Stimulated activated memory B cell treated with anti-CD40 and anti-IgM and Interleukin-4, amounts not matched to agents 10 μg/mL and 1 μg/mL and 100 μg/mL, for 72 hours (primary cell): ENCODE results near the gene KIAA0232.
A peak's percentile ranks its signal among the peaks of the same experiment; 100 is the strongest.
"Not testable (repeated sequence)": the region's sequence is repeated elsewhere in the genome, so short reads cannot be mapped to it uniquely, and the experiment has no call there.

Experiments used
- ATAC-seq: fragments of 150-1000 bp; cut with Tn5 transposase; 2 replicates; pipeline ENCODE4 v1.10.0; 2021
- H3K27ac Mint-ChIP-seq: one replicate; pipeline ENCODE4 v1.8.0; 2022; ENCODE audit warnings: mild to moderate bottlenecking, mixed read lengths
- H3K27me3 Mint-ChIP-seq: one replicate; pipeline ENCODE4 v1.8.0; 2022; ENCODE audit warnings: mixed read lengths
- H3K36me3 Mint-ChIP-seq: one replicate; pipeline ENCODE4 v1.8.0; 2022; ENCODE audit warnings: mixed read lengths
- H3K4me1 Mint-ChIP-seq: one replicate; pipeline ENCODE4 v1.8.0; 2022; ENCODE audit warnings: mixed read lengths
- H3K4me3 Mint-ChIP-seq: one replicate; pipeline ENCODE4 v1.8.0; 2022; ENCODE audit warnings: mild to moderate bottlenecking, moderate library complexity, mixed read lengths
- H3K9me3 Mint-ChIP-seq: one replicate; pipeline ENCODE4 v1.8.0; 2022; ENCODE audit warnings: mixed read lengths

KIAA0232 gene

DNA sequence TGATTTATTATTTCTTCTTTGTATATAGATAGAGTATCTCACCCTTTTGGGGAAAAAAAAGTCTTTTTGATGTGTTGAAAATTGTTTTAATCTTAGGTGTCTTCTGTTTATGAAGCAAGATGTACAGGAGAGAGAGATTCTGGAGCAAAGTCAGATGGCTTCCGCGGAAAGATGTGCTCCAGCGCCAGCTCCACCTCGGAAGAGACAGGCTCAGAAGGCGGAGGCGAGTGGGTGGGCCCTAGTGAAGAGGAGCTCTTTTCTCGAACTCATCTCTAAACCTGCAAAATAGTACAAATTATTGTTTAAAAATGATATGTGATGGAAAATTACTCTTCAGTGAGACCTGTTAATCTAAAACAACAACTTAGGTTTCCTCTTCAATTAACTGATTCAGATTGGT, 98.2 kb downstream of the KIAA0232 start:
- Mint-ChIP-seq H3K4me1 (peaks cover 5% of the 10 kb centered on the region), H3K27me3 (no peaks in the 10 kb centered on the region), H3K4me3 (no peak overlapping the region), H3K36me3 (peaks cover 54% of the 10 kb centered on the region), H3K9me3 (no peaks in the 10 kb centered on the region), H3K27ac (no peak overlapping the region)
- no peak for ATAC-seq

DNA sequence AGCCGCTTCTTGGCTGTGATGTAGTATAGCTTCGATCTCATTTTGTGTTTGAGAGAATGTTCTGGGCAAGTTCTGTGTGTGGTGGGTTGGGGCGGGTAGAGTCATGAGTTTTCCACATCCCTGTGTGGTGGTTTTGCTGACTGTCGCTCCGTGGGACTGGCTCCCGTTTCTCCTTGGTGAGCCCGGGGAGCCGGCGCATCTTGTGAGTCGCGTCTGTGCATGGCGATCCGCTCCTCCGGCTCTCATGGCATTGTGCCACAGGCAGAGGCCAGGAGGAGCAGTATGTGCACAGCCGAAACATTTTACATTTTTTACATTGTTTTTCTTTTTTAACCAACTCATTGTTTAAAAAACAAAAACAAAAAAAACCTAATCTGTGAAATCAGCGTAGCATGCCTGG, 99.4 kb downstream of the KIAA0232 start:
- Mint-ChIP-seq H3K4me1 (no peaks in the 10 kb centered on the region), H3K9me3 (no peaks in the 10 kb centered on the region), H3K4me3 (no peak overlapping the region), H3K27me3 (no peaks in the 10 kb centered on the region), H3K27ac (no peak overlapping the region), H3K36me3 (peaks cover 42% of the 10 kb centered on the region)
- no peak for ATAC-seq

DNA sequence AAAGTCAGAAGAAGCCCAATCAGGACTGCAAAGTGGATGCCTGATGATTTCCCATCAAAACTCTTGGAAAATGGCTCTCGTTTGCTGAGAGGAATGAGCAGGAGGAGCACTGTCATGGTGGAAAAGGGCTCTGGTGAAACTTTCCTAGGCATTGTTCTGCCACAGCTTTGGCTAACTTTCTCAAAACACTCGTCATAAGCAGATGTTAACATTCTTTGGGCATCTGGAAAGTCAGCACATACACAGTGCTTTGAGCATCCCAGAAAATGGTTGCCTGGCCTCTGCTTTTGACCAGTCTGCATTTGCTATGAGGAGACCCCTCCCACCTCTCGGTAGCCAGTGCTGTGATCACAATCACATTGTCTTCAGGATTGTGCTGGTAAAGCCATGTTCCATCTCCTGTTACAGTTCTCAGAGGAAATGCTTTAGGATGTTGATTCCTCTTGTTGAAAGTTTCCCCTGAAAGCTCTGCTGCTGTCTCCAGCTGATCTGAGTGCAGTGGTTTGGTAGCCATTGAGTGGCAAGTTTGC, 101.9 kb downstream of the KIAA0232 start:
- Mint-ChIP-seq H3K4me1 (no peaks in the 10 kb centered on the region), H3K36me3 (peaks cover 24% of the 10 kb centered on the region), H3K4me3 (no peak overlapping the region), H3K27ac (no peak overlapping the region), H3K9me3 (no peaks in the 10 kb centered on the region), H3K27me3 (no peaks in the 10 kb centered on the region)
- ATAC-seq, result no peak

DNA sequence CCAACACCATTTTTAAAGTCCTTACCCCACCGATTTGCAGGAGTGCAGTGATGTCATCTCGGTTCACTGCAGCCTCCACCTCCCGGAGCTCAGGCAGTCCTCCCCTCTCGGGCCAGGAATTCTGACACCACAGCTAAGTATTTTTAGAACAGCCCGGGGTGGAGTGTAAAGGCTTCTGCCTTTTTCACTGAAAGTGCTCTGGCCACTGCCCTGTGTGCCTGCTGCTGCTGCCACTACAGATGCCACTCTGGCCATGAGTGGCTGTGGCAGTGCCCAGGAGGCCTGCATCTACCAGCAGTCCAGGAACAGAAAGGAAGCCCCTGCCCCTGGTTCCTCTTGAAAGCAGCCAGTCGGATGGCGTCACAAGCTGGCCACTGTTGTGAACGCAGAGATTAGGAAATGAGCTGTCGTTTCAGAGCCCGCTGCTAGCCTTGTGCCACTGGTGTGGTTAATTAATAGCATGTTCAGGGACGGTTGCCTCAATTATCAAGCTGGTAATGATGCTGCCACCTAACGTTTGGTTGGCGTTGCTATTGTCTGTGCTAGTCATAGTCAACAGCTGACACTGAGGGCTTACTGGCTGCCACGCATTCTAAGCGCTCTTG, 103.5 kb downstream of the KIAA0232 start:
- H3K9me3 Mint-ChIP-seq, result peaks cover 3% of the 10 kb centered on the region
- no peaks in the 10 kb centered on the region for H3K4me1 Mint-ChIP-seq
- H3K27me3 Mint-ChIP-seq, result no peaks in the 10 kb centered on the region
- ATAC-seq, result peak; percentile 56
- H3K4me3 Mint-ChIP-seq, result no peak overlapping the region
- H3K27ac Mint-ChIP-seq, result no peak overlapping the region
- peaks cover 13% of the 10 kb centered on the region for H3K36me3 Mint-ChIP-seq

DNA sequence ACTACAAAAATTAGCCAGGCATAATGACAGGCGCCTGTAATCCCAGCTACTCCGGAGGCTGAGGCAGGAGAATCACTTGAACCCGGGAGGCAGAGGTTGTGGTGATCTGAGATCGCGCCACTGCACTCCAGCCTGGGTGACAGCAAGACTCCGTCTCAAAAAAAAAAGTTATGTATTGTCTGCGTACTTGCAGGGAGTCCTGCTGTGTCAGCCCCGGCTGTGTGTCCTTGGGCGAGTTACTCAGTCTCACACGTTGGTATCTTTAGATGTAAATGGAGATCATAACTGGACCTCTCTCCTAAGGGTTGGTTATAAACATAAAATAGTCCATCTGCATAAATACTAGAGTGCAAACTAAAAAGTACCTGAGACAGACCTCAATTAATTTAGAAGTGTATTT, 104.4 kb downstream of the KIAA0232 start:
- Mint-ChIP-seq H3K4me3 (no peak overlapping the region), H3K9me3 (peaks cover 3% of the 10 kb centered on the region), H3K4me1 (peaks cover under 1% of the 10 kb centered on the region), H3K36me3 (peaks cover 7% of the 10 kb centered on the region), H3K27me3 (no peaks in the 10 kb centered on the region), H3K27ac (no peak overlapping the region)
- ATAC-seq, result no peak

DNA sequence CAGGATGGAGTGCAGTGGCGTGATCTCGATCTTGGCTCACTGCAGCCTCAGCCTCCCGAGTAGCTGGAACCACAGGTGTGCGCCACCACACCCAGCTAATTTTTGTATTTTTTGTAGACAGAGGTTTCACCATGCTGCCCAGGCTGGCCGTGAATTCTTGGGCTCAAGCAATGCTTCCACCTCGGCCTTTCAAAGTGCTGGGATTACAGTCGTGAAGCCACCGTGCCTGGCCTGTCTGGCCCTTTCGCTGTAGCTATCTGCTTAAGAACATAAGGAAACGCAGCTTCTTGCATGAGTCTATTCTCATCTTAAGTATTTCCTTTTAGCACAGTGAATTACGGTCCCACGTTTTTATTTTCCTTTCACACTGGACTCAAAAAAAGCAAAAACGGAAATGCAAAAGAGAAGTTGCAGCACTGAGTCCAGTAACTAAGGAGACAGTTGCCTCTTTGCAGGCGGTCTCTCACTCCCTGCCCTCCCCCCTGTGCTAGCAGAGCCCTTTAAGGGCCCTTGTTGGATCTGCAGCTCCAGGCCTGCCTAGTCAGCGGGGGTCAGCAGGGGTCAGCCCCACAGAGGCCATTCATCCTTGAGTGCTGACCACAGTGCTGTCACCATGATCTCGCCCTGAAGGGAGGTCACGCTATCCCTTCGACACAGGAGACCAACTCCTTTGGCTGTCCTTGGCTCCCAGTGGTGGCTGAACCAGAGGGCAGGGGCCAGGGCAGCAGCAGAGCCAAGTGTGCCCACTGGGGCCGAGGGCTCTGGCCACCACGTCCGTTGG, 105.3 kb downstream of the KIAA0232 start:
- H3K4me1 Mint-ChIP-seq, result peaks cover 4% of the 10 kb centered on the region
- H3K4me3 Mint-ChIP-seq, result no peak overlapping the region
- H3K27me3 Mint-ChIP-seq, result no peaks in the 10 kb centered on the region
- no peak for ATAC-seq
- H3K36me3 Mint-ChIP-seq, result peaks cover 2% of the 10 kb centered on the region
- no peak overlapping the region for H3K27ac Mint-ChIP-seq
- peaks cover 3% of the 10 kb centered on the region for H3K9me3 Mint-ChIP-seq

DNA sequence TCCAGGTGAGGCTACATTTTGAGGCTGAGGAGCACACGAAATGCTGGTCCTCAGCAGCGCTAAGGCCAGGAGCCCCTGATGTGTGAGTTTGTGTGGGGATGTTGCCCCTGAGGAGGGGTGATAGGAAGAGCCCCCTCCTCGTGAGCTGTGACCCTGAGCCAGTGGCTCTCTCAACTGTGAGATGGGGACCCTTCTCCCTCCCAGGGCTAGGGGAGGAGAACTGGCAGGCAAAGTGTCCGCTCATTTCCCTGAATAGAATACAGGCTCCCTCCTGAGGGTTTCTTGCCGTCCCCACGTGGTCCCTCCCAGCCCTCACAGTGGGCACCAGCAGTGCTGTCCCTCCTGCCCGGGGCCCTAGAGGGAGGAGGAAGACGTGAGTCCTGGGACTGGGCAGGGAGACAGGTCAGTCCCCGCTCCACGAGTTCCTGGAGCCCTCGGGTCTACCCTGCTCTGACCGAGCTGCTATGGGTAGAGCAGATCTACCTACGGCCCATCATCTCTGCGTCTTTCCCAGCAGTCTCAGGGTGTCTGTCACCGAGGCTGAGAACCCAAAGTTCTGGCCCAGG, 106.1 kb downstream of the KIAA0232 start:
- ATAC-seq, result no peak
- no peaks in the 10 kb centered on the region for H3K36me3 Mint-ChIP-seq
- H3K4me3 Mint-ChIP-seq, result no peak overlapping the region
- peaks cover 3% of the 10 kb centered on the region for H3K9me3 Mint-ChIP-seq
- H3K27me3 Mint-ChIP-seq, result no peaks in the 10 kb centered on the region
- peaks cover 4% of the 10 kb centered on the region for H3K4me1 Mint-ChIP-seq
- no peak overlapping the region for H3K27ac Mint-ChIP-seq

DNA sequence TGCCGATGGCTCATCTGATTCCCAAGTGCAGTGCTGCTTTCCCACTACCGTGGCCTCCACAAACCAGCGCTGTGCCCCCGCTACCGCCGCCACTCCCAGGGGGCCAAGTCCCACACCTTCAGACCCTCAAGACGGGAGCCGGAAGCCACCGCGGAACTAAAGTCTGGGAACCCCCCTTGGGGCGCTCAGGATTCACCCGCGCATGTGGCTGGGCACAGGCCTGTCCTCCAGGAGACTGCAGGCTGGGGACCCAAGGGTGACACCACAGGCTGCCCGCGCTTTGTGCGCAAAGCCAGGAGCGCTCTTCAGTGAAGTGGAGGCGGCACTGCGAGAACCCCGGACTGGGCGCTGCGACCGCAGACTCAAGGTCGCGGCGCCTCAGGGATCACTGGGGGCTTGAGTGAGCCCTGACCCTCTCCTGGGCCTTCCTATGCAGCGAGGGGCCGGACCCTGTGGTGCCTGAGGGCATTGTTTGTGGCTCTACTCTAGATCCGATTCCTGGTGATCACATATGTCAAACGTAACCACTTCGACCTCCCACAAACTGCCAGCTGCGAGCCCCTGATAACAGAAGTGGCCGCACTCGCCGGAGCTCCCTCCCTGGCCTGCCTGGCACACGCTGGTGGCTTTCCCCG, 106.7 kb downstream of the KIAA0232 start:
- Mint-ChIP-seq H3K4me3 (no peak overlapping the region), H3K27me3 (no peaks in the 10 kb centered on the region), H3K36me3 (no peaks in the 10 kb centered on the region), H3K27ac (no peak overlapping the region), H3K4me1 (peaks cover 4% of the 10 kb centered on the region), H3K9me3 (peaks cover 3% of the 10 kb centered on the region)
- no peak for ATAC-seq

DNA sequence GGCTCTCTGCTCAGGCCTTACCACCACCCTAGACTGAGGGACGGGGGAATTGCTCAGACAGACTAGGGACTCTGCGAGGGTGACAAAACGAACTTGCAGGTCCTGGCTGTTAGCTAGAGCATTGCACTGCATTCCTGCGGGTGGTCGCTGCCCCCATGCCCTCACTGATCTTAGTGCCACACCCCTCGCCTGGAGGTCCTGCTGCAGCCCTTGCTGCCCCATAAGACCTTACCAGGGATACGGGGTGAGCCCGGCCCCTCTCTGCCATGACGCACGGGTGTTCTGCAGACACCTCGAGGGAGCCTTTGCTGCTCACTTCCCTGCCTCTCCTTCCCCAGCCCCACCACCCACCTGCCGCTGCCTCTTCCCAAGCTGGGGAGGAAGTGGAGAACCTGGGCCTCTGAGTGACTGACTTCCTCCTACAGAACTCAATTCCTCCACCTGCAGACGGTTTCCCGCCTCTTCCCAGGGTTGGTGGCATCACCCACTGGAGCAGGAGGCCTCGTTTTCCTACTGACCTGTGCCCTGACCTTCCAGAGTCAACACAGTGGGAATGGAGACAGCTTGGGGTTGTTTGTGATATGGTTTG, 107.3 kb downstream of the KIAA0232 start:
- H3K36me3 Mint-ChIP-seq, result no peaks in the 10 kb centered on the region
- H3K27ac Mint-ChIP-seq, result no peak overlapping the region
- H3K4me3 Mint-ChIP-seq, result no peak overlapping the region
- H3K9me3 Mint-ChIP-seq, result peaks cover 3% of the 10 kb centered on the region
- peaks cover 4% of the 10 kb centered on the region for H3K4me1 Mint-ChIP-seq
- ATAC-seq, result no peak
- no peaks in the 10 kb centered on the region for H3K27me3 Mint-ChIP-seq

DNA sequence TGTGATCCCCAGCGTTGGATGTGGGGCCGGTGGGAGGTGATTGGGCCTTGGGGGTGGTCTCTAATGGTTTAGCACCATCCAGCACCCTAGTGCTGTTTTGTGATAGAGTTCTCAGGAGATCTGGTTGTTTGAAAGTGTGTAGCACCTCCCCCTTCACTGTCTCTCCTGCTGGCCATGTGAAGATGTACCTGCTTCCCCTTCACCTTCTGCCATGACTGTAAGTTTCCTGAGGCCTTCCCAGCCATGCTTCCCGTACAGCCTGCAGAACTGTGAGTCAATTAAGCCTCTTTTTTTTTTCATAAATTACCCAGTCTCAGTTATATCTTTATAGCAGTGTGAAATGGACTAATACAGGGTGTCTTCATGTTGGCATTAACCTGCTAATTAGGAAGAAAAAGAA, 107.8 kb downstream of the KIAA0232 start:
- ATAC-seq, result no peak
- Mint-ChIP-seq H3K4me3 (no peak overlapping the region), H3K9me3 (peaks cover 3% of the 10 kb centered on the region), H3K4me1 (peaks cover 4% of the 10 kb centered on the region), H3K27ac (no peak overlapping the region), H3K27me3 (no peaks in the 10 kb centered on the region), H3K36me3 (no peaks in the 10 kb centered on the region)

DNA sequence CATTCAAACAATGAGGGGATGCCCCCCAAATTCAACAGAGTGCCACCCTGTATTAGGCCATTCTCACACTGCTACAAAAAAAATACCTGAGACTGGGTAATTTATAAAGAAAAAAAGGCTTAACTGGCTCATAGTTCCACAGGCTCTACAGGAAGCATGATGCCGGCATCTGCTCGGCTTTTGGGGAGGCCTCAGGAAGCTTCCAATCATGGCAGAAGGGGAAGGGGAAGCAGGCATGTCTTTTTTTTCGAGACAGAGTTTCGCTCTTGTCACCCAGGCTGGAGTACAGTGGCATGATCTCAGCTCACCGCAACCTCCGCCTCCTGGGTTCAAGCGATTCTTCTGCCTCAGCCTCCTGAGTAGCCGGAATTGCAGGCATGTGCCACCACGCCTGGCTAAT, 108.4 kb downstream of the KIAA0232 start:
- not testable (repeated sequence) for H3K9me3 Mint-ChIP-seq, ATAC-seq, H3K27me3 Mint-ChIP-seq, H3K4me1 Mint-ChIP-seq, H3K4me3 Mint-ChIP-seq, H3K36me3 Mint-ChIP-seq, H3K27ac Mint-ChIP-seq

DNA sequence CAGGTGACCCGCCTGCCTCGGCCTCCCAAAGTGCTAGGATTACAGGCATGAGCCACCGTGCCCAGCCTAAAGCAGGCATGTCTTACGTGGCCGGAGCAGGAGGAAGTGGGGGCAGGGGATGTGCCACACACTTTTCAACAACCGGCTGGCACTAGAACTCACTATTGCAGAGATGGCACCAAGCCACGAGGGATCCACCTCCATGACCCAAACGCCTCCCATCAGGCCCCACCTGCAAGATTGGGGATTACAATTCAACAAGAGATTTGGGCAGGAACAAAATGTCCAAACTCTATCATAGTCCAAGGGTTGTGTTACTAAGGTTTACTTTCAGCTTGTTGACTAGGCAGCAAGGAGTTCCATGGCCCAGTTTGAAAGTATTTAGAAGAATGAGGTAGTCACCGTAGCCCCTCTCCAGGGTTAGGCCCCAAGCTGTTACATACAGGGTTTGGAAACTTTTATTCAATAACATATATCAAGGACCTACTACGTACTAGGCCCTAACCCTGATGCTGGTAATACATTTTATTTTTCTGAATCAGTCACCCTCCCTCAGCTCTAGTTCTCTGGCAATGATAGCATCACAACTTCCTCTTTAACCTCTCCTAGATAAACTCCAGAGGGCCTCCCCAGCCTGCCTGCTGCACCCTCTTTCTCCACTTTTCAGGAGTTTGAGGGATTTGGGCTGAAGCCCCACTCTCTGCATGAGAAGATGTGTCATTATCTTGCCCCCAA, 109.1 kb downstream of the KIAA0232 start:
- Mint-ChIP-seq H3K4me1 (peaks cover 4% of the 10 kb centered on the region), H3K27ac (no peak overlapping the region), H3K4me3 (no peak overlapping the region), H3K27me3 (no peaks in the 10 kb centered on the region), H3K9me3 (peaks cover 3% of the 10 kb centered on the region), H3K36me3 (no peaks in the 10 kb centered on the region)
- ATAC-seq, result no peak

DNA sequence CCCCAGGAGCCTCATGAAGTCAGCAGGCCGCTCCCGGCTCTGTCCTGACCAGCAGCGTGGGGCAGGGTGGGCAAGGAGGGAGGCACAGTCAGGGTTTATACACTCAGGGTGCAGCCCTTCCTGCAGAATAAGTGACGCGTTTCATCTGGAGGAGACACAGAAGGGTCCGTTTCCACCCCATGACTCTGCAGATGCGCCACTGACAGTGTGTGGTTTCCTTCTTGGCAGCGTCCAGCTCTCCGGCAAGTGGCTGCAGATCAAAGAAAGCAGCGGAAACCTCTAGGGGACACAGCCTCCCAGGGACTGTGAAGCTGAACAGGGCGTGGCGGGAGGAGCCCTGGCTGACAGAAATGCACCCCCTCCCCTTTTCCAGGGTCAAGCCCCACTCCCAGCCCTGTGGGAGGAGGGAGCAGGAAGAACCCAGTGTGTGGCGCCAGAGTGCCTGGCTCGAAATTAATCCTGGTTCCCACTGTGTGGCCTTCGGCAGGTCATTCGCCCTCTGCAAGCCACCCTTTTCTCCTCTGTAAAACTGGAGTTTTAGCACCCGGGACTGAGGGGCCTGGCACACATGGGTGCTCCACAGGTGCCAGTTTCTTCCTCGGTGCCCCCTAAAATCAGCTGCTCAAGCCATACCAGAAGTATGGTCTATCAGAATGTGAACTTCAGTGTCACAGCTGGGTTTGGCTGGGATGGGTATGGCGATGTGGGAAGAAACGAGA, 109.8 kb downstream of the KIAA0232 start:
- no peaks in the 10 kb centered on the region for H3K27me3 Mint-ChIP-seq
- peaks cover 4% of the 10 kb centered on the region for H3K4me1 Mint-ChIP-seq
- no peak overlapping the region for H3K4me3 Mint-ChIP-seq
- no peaks in the 10 kb centered on the region for H3K36me3 Mint-ChIP-seq
- H3K9me3 Mint-ChIP-seq, result peaks cover 3% of the 10 kb centered on the region
- H3K27ac Mint-ChIP-seq, result no peak overlapping the region
- no peak for ATAC-seq

DNA sequence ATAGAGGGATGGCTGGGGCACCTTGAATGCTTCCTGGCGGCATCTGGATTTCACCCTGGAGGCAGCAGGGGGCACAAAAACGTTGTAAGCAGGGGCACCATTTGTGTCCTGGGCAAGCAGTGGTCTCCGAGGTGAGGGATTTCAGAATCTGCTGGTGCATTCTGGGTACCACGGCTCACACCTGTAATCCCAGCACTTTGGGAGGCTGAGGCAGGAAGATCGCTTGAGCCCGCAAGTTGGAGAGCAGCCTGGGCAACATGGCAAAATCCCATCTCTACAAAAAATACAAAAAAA, 110.3 kb downstream of the KIAA0232 start:
- ATAC-seq, result no peak
- H3K27me3 Mint-ChIP-seq, result no peaks in the 10 kb centered on the region
- H3K9me3 Mint-ChIP-seq, result peaks cover 3% of the 10 kb centered on the region
- no peak overlapping the region for H3K4me3 Mint-ChIP-seq
- no peak overlapping the region for H3K27ac Mint-ChIP-seq
- peaks cover 4% of the 10 kb centered on the region for H3K4me1 Mint-ChIP-seq
- no peaks in the 10 kb centered on the region for H3K36me3 Mint-ChIP-seq
